HG02938 (cell line): Measurements from ENCODE around the gene EPHB2.

Experiments
- ATAC-seq: cut with Tn5 transposase; IDR thresholded peaks from one replicate; pipeline ENCODE4 v1.9.1; 2021; ENCODE audit warnings: mild to moderate bottlenecking, moderate library complexity; ENCODE audit not compliant: unreplicated experiment

EPHB2 gene

DNA sequence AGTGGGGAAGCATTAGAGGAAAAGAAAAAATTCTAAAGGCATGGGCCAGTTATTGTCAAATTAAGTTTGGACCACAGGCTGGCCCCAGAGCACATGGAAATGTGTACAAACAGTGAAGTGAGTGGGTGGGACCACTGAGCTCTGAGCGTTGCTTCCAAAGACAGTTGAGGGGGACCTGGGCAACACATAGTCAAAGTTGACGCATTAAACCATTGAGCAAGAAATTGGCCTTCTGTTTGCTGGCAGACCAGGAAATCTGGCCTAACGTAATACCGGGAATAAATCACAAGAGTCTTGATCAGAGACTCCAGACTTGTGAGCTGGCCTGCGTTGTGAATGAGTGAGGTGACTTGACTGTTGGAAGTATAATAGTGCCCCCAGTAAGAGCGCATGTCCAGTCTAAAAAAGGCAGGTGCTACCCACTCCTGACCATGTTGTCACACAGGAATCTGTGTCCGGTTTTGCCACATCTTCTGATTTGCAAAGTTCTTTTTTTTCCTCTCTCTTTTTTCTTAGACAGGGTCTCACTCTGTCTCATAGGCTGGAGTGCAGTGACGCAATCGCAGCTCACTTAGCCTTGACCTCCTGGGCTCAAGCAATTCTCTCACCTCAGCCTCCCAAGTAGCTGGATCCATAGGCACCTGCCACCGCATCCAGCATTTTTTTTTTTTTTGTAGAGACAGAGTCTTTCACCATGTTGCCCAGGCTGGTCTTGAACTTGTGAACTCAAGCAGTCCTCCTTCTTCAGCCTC is 10.7 kb downstream of the EPHB2 start:
- no peak for ATAC-seq

DNA sequence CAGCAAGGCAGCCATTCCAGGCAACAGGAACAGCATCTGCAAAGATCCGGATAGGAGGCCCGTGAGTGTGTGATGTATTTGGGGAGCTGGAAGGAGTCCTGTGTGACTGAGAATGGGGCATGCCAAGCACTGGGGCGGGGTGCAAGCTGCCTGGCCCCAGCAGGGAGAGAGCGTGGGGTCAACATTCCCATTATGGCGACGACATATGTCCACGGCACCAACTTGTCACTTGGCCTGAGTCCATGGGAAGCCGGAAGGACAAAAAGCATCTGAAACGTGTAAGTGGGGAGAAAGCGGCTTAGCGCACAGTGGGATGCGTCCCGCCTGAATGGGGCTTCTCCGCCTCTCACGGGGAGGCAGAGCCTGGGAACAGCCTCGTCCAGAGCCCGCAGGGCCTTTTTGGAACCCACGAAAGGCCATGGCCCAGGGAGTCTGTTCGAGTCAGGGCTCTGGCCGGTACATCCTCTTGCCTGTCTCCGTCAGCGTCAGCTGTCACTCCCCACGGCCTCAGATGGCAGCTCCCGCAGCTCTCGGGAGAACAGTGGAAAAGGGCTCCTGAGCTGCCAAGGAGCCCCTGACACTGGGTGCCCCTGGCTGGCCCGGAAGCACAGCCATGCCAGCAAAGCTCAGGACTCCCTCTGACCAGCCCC is 12.4 kb downstream of the EPHB2 start:
- ATAC-seq: no peak

DNA sequence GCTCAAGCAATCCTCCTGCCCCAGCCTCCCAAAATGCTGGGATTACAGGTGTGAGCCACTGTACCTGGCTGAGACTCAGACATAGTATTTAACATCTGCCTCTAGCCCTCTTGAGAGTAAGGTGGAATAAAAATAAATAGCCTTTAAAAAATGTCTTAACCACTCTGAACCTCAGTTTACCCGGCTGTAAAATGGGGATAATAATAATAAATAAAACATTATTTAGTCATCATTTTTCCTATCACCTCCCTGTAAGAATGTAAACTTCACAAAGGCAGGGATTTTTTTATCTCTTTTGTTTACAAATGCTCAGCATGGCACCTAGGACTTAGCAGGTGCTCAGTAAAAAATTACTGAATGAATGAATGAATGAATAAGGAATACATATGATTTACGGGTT is 17.2 kb downstream of the EPHB2 start:
- no peak for ATAC-seq

DNA sequence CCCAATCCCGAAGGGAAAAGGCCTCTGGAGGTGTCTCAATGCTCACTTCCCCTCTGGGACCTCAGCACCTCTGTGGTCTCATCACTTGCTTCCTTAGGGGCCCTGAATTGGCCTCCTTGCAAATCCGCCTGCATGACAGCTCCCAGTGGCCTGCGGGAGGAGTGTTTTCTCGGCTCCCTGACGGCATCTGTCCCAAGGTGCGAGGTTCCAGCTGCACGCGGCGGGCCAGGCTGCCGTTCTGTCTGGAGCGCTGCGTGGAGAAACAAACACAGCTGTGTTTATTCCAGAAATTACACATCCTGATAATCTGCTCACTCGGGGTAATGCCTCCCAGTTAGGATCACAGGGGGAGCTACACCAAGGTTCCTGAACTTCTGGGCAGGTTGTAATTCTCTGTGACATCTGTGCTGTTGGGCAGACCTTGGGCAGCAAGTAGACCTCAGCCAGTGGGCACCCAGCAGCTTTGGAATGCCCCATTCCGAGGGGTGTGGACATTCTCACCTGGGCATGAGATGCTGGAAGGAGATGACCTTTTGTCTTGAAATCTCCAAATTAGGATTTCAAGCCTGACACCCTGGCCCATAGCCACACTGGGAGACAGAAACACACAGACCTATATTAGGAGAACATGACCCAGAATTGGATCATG is 18.2 kb downstream of the EPHB2 start:
- ATAC-seq: no peak

DNA sequence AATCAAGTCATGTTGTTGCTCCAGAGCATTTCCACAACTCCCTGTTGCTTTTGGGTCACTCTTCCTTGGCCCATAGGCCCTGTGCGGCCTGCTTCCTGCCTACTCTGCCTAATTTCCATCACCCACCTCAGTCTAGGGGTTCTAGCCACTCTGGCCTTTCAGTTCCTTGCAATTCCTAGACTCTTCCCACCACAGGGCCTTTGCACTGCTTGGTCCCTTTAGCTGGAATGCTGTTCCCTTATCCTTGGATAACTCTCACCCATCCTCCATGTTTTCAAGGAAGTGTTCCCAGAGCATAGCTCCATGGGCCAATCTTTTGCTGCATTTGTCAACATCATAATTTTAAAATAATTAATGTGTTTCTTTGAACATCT is 18.7 kb downstream of the EPHB2 start:
- no peak for ATAC-seq

DNA sequence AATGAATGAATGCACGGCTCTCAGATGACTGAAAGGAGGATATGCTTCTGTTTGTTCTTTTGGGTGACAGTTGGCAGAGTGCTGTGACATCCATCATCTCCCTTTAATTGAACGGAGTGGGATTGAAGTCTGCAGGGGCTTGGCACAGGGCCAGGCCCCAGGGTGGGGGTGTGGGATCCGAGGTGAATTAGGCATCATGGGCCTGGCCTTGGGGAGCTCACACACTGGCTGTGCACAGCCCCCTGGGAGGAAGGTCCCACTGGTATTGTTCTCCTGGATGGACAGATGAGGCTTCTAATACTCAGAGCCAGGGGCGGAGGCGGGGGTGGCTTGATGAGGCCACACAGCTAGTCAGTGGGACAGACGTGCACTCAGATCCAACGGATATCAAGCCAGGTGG is 19.3 kb downstream of the EPHB2 start:
- no peak for ATAC-seq

DNA sequence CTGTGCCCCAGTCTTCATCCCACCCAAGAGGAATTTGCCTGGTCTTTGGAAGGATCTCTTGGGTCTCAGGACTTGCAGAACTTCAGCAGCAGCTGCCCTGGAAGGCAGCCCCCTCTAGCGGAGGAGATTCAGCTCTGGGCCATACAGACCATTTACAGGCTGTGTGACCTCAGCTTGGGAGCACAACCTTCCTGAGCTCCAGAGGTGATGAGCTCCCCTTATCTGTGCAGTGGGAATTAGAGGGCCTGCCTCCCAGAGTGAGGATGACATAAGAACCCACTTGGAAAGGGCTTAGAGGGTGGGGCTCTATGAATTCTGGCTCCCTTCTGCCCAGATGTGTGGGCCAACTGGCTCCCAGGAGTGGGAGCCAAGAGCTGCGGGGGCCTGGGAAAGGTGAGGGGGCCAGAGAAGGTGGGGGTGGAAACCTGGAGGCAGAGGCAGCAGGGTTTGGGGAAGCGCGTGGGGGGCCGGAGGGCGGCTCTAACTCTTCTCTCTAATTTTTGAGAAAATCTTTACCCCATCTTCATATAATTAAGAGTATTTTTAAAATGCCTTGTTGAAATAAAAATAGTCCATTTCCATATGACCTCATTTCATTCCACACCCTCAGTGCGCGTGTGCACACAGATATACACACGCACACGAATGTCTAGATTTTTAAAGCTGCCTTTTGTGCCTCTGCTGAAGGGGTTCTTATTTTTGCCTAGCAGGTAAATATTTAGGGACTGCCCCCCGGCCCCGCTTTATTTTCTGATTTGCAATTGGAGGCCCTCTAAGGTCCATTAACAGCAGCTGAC is 21.5 kb downstream of the EPHB2 start:
- ATAC-seq: no peak

DNA sequence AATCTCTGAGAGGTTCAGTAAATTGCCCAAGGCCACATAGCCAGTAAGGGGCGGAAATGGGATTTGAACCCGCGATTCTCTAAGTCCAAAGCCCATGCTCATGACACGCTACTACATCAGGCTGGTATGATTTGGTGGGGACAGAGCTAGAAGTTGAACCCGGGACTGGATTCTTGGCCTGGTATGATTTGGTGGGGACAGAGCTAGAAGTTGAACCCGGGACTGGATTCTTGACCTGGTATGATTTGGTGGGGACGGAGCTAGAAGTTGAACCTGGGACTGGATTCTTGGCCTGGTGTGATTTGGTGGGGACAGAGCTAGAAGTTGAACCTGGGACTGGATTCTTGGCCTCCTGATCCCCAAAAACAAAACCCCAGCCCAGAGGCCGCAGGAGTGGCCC is 23.0 kb downstream of the EPHB2 start:
- ATAC-seq: no peak

DNA sequence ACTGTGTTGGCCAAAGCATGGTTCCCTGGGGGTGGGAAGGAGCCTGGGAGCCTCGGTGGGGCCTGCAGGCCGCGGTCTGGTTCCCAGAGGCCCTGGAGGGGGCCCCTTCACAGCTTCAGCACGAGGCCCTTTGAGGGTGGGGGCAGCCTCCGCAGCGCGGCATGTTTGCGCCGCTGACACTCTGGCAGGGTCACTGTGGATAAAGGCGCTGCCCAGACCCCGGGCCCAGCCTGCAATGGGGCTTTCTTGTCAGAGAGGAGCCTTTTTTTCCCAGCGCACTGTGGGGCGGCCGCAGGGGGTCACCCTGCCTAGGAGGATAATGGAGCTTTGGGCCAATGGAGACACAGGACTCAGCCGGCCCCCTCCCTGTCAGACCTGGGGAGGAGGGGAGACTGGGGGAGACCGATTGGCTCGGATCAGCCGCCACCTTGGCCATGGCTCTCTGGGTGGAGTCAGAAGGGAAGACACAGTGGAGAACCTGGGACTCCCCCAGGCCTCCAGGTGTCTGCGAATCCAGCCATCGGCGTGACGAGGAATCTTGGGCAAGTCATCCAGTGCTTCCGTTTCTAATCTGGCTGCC is 26.0 kb downstream of the EPHB2 start:
- ATAC-seq: no peak

DNA sequence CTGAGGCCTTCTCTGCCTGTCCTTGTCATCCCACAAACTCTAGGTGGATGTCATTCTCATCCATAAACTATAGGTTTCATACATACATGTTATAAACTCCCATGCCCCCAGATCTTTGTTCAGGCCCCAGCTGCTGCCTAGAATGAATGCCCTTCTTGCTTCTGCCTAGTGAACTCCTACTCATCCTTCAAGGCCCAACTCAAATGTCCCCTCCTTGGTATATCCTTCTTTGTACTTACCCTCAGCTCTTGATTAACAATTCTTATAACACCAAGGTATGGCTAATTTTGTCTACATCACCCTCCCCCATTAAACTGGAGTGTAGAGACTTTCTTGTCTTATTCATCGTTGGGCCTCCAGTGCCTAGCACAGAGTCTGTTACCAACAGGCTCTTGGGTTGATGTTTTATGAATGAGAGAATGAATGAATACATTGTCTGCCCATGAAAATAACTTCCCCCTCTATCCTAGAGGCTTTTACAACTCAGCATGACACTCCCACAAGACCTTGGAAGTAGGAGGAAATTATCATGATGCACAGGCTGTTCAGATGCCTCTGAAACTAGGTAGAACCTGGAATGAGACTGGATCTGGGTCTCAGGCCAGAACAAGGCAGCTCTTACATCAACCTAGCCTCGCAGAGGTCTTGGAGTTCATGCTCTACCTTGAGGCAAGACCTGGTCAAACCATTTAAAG is 26.9 kb downstream of the EPHB2 start:
- ATAC-seq: no peak

DNA sequence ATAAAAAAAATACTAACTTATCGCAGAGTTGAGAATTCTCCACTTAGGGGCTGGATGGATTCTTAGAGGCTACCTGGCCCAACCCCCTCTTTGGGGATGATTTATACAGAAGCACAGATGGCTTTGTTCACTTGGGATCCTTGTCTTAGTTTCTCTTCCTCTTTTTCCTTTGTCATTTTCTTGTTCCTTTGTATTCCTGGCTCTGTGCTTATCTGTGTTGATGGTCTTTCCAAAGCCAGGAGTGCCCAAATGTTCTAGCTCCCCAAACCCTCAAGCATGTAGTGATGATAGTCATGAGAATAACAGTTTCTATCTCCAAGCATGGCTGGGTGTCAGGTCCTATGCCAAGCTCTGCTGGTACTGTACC is 27.4 kb downstream of the EPHB2 start:
- no peak for ATAC-seq

DNA sequence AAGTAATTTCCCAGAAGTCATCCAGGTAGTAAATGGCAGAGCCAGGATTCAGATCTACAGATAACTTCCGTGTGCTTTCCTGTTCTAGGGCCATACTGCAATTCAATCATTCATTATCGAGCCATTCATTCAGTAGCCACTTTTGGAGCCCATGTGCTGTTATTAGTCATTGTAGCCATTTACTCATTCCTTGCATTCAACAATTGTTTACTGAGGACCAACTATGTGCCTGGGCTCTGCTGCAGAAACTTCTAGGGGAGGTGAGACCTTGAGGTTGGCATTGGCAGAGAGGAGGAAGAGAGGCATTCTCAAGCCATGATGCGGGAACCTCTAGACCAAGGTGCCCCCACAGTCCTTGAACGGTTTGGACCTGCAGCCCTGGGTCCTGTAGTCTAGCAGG is 27.9 kb downstream of the EPHB2 start:
- no peak for ATAC-seq

DNA sequence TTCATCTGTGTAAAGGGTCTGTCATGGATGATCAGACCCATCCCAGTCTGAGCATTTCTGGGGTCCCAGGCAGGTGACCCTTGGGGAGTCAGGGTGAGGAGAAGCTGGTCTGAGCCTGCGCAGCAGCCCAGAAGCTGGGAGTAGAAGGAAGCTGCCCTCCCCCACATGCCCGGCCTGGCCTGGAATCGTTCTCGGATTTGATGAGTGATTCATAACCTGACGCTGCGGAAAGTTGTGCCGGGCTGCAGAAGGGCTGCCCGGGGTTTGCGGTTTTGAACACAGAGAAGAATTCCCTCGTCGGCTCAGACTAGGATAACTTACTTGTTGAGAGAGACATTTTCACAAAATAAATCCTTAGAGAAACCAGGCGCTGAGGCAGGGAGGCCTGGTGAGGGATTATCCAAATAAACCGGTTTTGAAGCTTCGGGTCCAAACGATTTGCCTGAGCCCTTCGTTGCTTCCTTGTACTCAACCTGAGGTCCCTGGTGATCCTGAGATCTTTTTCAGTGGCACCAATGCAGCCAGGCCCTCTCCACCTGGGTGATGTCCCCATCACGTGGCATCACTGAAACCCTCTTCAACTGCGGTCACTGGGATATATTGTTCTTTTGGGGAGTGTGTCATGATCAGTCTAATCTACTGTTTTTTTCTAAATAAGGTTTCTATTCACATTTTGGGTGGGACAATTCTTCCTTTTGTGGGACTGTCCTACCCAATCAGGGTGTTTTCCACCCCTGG is 29.2 kb downstream of the EPHB2 start:
- ATAC-seq: no peak

DNA sequence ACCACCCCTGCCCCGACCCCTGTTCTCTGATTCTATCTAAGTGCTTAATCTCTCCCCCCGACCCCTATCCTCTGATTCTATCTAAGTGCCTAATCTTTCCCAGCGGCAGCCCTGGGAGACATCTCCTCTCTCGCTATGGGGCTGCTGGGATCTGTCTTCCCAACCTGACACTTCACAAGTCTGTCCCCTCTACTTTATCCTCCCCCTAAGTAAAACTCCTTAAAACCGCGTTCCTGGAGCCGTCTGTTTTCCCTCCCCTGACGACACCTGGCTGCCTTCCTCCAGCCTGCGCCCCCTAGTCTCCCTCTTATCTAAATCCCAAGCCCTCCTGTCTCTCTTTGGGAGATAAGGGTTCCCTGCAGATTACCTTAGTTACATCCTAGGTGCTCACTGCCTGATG is 30.5 kb downstream of the EPHB2 start:
- no peak for ATAC-seq

DNA sequence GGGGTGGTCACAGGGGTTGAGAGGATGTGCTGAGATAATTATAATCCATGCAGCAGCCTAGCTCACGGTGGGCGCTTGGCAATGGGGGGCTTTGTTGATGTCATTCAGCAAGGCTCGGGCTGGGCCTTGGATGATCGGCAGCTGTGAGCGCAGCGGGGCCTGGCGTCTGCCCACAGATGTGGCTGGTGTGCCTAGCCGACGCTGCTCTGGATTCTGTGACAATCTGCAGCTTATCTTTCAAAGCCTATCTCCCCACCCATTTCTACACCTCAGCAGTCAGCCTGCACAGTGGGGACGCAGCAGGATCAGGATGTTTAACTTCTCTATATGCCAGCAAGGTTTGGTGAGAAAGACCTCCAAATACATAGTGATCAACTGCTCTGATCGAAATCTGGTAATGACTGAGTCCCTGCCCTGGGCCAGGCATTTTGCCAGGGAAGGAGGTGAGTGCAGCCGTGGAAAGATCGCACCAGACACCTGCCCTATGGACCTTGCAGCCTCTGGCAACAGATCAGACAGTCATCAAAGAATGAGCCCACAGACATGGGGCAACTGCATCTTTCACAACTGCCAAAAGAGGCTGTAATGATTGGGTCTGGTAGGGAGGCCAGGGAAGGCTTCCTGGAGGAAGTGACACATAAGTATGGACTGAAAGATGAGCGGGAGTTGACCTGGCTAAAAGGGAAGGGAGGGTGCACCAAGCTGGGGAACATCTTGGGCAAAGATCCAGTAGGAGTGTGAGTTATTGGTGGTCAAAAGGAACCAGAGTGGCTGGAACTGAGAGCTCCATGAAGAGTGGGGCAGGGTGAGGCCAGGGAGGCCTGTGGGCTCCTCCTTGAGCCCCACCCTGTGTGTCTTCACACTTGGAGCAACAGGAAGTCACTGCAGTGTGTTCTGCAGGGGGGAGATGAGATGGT is 35.3 kb downstream of the EPHB2 start:
- no peak for ATAC-seq

DNA sequence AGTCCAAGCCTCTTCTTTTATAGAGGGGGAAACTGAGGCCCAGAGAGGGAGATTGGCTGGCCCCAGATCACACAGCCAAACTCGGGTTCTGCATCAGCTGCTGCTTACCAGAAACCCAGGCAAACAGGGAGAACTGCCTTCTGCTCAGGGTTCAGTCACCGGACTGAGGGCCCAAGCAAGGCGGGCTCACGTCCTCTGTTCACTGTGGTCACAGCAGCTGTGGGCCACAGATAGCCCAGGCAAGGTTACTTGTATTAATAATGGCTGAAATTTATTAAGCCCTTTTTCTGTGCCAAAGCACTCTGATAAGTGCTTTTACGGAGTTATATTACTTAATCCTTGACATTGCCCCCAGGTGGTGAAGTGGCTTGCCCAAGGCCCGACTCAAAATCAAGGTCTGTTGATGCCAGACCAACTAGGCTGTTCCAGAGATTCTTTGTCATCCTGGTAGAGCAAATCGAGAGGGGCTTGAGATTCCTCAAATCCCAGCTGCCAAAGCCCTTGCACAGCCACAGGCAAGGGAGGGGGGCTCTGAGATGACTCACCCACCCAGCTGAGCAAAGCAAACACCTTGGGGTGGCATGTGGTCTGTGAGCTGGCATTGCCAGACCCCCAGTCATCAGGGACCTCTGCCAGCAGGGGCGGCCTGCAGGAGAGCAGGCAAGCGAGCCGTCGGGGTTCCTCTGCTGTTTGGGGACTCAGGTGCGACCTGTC is 36.5 kb downstream of the EPHB2 start:
- no peak for ATAC-seq

DNA sequence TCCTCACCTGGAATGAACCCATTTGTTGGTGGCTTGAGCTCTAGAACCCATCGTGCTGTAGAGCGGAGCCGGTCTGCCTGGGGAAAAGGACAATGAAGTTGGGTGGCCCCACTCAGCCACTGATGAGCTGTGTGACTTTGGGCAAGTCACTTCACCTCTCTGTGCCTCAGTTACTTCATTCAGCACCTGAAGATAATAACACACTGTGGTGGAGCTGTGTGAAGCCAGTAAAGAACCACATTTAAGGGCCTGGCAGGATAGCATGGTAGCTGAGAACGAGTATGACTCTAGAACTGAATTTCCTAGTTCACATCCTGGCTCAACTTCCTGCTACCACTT is 37.1 kb downstream of the EPHB2 start:
- ATAC-seq: no peak

DNA sequence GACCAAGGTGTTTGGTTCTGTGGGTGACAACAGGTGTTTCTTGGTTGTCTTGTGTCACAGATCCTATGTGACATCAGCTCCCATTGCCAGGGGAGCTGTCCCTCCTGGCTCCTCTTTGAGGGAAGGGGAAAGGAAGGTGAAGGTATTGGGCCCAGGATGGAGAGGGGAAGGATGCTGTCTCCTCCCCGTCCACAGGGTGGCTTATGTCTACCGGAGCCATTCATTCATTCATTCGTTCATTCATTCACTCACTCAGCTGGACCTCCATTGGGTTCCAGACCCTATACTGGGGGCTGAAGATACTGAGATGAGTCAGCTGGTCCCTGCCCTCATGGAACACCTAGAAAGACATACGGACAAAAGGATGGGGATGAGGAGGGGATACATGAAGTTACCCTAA is 38.9 kb downstream of the EPHB2 start:
- ATAC-seq: no peak
